LNCAP (cell line): ENCODE results near the gene SLC8A1.

Experiments used
- TF ChIP-seq, protein P1 (sequence below): fragments of 450-650 bp; IDR thresholded peaks from 2 replicates; pipeline ENCODE4 v1.5.1; 2017; ENCODE audit warnings: mild to moderate bottlenecking

SLC8A1 gene

DNA sequence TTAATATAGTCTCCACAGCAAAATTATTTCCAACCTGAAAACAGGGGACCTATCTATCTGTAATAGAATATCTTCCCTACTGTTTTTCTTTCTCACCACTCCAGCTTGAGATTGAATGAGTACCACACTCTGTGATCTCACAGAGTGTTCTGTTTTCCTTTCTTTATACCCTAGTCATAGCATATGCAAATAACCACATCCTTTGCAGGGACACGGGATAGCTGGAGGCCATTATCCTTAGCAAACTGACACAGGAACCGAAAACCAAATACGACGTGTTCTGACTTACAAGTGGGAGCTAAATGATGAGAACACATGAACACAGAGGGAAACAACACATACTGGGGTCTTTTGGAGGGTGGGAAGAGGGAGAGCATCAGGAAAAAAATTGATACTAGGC, 224.7 kb downstream of the SLC8A1 start:
- TF ChIP-seq, protein P1, sequence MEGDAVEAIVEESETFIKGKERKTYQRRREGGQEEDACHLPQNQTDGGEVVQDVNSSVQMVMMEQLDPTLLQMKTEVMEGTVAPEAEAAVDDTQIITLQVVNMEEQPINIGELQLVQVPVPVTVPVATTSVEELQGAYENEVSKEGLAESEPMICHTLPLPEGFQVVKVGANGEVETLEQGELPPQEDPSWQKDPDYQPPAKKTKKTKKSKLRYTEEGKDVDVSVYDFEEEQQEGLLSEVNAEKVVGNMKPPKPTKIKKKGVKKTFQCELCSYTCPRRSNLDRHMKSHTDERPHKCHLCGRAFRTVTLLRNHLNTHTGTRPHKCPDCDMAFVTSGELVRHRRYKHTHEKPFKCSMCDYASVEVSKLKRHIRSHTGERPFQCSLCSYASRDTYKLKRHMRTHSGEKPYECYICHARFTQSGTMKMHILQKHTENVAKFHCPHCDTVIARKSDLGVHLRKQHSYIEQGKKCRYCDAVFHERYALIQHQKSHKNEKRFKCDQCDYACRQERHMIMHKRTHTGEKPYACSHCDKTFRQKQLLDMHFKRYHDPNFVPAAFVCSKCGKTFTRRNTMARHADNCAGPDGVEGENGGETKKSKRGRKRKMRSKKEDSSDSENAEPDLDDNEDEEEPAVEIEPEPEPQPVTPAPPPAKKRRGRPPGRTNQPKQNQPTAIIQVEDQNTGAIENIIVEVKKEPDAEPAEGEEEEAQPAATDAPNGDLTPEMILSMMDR = no peak

DNA sequence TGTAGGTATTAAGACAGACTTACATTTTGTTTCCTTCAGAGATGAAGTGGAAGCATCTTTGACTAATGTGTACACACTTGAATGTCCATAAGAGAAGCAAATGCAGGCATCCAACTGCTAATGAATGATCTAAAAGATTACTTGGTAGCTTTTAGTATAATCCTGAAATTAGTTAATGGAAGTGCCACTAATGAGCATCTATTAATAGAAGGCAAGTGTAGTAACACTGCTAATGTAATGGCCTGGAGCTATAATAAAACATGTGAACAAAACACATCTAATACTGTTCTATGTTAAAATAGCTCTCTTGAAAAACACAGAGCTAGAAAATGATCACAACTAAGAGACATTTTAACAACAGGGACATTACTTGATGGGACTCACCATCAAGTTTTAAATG, 225.3 kb downstream of the SLC8A1 start:
- TF ChIP-seq, protein P1 = no peak

DNA sequence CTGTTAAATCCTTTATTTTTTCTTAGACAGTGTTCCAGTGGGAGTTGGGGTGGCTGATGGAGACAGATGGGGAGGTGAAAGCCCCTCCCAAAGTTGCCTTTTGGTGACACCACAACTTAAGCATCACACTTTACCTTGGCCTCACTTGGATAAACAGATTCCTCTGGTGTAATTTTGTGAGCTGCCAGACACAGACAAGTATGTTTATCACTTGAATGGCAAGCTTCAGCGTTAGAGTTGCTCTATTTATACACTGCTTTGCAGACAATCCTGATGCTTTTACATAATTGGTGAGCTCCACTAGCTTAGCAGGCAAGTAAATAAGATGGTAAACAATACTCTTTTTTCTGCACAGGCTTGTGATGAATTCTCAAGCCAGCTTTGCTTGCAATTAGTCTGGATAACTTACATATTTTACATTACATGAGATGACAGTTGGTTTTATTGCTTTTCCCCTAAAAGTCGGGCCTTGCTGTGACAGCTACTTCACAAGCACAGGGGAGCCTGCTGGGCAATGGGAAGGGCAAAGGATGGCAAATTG, 226.2 kb downstream of the SLC8A1 start:
- TF ChIP-seq, protein P1 = no peak

DNA sequence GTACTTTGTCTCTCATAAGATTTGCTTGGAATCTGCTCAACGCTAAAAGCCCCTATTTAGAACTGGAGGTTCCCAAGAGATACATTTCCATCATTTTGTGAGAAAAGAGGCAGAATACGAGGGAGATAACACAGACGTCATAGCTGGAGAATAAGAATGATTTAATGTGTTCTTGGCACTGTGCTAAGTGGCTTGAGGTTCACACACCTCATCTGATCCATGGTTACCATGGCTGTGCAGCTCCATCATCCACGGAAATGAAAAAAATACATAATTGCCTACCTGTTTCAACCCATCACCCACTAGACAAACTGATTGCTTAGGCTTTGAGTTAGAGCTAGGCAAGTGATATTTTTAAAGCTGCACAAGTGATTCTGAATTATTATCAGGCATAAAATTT, 227.6 kb downstream of the SLC8A1 start:
- TF ChIP-seq, protein P1 = no peak

DNA sequence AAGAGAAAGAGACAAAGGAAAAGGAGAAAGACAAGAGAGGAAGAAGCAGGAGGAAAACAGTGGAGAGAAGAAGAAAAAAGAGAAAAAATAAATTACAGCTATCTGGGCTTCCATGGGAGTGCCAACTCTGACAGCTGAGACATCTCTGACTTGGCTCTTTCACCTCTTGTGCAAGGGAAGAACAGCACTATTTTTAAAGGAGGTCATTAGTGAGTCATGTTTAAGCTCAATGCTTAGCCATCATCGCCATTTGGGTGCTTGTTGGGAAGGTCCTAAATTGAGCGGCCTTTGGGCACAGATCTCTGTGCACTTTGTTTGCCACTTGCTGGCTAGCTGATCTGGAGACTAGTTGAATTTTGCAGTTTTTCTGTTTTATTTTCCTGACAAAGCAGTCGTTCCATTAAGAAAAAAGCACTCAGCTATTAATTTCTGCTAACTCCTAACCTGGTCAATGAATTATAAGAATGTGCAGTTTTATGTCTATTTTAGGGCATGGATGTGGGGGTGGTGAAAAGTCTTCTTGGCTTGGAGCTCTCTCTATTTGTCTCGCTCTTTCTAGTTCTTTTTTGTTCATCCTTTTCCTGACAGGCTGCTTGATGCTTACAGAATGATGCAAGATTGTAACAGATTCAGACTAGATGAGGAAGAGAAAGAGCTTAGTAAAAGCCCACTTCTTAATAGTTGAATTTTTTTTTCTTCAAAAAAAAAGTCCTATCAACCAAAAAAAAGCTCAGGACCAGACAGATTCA, 231.5 kb downstream of the SLC8A1 start:
- TF ChIP-seq, protein P1 = no peak

DNA sequence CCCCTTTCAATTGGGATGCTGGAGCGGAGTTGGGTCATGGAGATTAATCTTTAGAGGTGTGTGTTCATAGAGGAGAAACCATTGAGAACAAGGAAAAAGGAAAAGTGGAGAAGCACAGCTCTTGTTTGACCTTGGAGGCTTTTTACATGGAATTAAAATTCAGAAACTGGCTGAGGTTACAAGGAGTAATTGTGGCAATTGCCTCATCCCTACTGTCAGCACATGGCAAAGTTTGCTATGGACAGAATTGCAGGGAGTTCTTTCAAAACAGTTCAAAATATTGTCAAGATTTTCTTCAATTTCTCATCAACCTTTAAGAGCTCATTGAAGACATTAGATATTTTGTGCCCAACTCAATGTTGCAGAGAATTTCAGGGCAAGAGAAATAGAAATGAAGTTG, 232.7 kb downstream of the SLC8A1 start:
- TF ChIP-seq, protein P1 = no peak

DNA sequence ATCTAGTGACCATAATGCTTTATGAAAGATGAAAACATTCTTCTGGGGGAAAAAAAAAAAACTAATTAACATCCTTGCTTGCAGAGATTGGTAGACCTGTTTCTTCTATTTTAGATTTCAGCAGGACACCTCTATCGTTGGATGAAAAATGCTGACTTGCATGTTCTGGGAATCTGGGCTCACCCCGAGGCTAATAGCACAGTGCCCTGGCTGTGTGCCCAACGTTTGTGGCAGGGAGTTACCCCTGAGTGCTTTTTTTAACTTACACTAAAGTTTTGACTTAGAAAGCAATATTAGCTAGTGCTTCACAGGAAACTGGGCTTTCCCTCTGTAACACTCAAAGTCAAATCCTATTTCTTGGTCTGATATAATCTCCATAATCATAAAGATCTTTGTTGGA, 233.2 kb downstream of the SLC8A1 start:
- TF ChIP-seq, protein P1 = no peak
